RWPE2 (cell line): ENCODE results near the gene C5.

Experiments used
- ATAC-seq: fragments of 200-7000 bp; cut with Tn5 transposase; 3 replicates; pipeline ENCODE4 v1.9.1; 2021; ENCODE audit warnings: low read depth
- DNase-seq: peaks from one replicate; pipeline ENCODE4 v3.0.0-alpha.2; 2020; ENCODE audit warnings: low spot score
- H3K27ac ChIP-seq: fragments of 450-650 bp; 2 replicates; pipeline ENCODE4 v1.5.1; 2017; ENCODE audit warnings: mild to moderate bottlenecking; ENCODE audit not compliant: poor library complexity, severe bottlenecking
- H3K27me3 ChIP-seq: fragments of 250-450 bp; sonication (Bioruptor Pico); 2 replicates; pipeline ENCODE4 v1.5.1; 2021; ENCODE audit warnings: mild to moderate bottlenecking, moderate library complexity; ENCODE audit not compliant: insufficient read depth, poor library complexity, severe bottlenecking
- H3K36me3 ChIP-seq: fragments of 250-450 bp; sonication (Bioruptor Pico); 2 replicates; pipeline ENCODE4 v1.5.1; 2020; ENCODE audit warnings: low read depth, mild to moderate bottlenecking, moderate library complexity
- H3K4me1 ChIP-seq: fragments of 250-450 bp; sonication (Bioruptor Pico); 2 replicates; pipeline ENCODE4 v1.5.1; 2021; ENCODE audit warnings: mild to moderate bottlenecking, moderate library complexity; ENCODE audit not compliant: insufficient read depth, poor library complexity, severe bottlenecking
- H3K4me3 ChIP-seq: fragments of 250-450 bp; sonication (Bioruptor Pico); 2 replicates; pipeline ENCODE4 v1.5.1; 2021; ENCODE audit warnings: mild to moderate bottlenecking, moderate library complexity; ENCODE audit not compliant: severe bottlenecking
- H3K9me3 ChIP-seq: fragments of 250-450 bp; sonication (Bioruptor Pico); 2 replicates; pipeline ENCODE4 v1.5.1; 2021; ENCODE audit warnings: mild to moderate bottlenecking, moderate library complexity; ENCODE audit not compliant: severe bottlenecking
- CTCF ChIP-seq: fragments of 450-650 bp; IDR thresholded peaks from one replicate; pipeline ENCODE4 v1.5.1; 2017; ENCODE audit warnings: mild to moderate bottlenecking, moderate library complexity; ENCODE audit not compliant: poor library complexity, severe bottlenecking

Gene C5

GRCh38 chr9:120996409-120996808, 53.7 kb downstream of the C5 start:
- H3K27ac ChIP-seq = no peak overlapping the region
- H3K4me1 ChIP-seq = no peaks in the 10 kb centered on the region
- ATAC-seq (no peak), DNase-seq (no peak)
- H3K27me3 ChIP-seq = peaks cover 2% of the 10 kb centered on the region
- TF ChIP-seq CTCF = no peak
- no peak overlapping the region for H3K4me3 ChIP-seq
- H3K9me3 ChIP-seq = no peaks in the 10 kb centered on the region
- H3K36me3 ChIP-seq = no peaks in the 10 kb centered on the region

GRCh38 chr9:120989065-120989464, 61.0 kb downstream of the C5 start:
- ATAC-seq (no peak), DNase-seq (no peak)
- H3K36me3 ChIP-seq = no peaks in the 10 kb centered on the region
- H3K4me1 ChIP-seq = no peaks in the 10 kb centered on the region
- H3K4me3 ChIP-seq = no peak overlapping the region
- no peaks in the 10 kb centered on the region for H3K9me3 ChIP-seq
- H3K27ac ChIP-seq = no peak overlapping the region
- peaks cover 2% of the 10 kb centered on the region for H3K27me3 ChIP-seq
- no peak for TF ChIP-seq CTCF

- Histone ChIP-seq H3K4me1 (no peaks in the 10 kb centered on the region), H3K9me3 (no peaks in the 10 kb centered on the region), H3K27me3 (no peaks in the 10 kb centered on the region), H3K36me3 (no peaks in the 10 kb centered on the region), H3K27ac (no peak overlapping the region), H3K4me3 (no peak overlapping the region)
- no peak for DNase-seq
- TF ChIP-seq CTCF = peak; percentile 88
- ATAC-seq = peak; percentile 88
Measured at GRCh38 chr9:120985819-120986222, 64.3 kb downstream of the C5 start.

GRCh38 chr9:120983259-120983837, 66.7 kb downstream of the C5 start:
- no peaks in the 10 kb centered on the region for H3K36me3 ChIP-seq
- no peaks in the 10 kb centered on the region for H3K9me3 ChIP-seq
- no peaks in the 10 kb centered on the region for H3K27me3 ChIP-seq
- no peak for ATAC-seq
- no peak overlapping the region for H3K4me3 ChIP-seq
- DNase-seq = no peak
- H3K4me1 ChIP-seq = no peaks in the 10 kb centered on the region
- no peak overlapping the region for H3K27ac ChIP-seq
- TF ChIP-seq CTCF = no peak

GRCh38 chr9:120982836-120983235, 67.2 kb downstream of the C5 start:
- DNase-seq (no peak), ATAC-seq (no peak)
- TF ChIP-seq CTCF = no peak
- Histone ChIP-seq H3K36me3 (no peaks in the 10 kb centered on the region), H3K9me3 (no peaks in the 10 kb centered on the region), H3K4me3 (no peak overlapping the region), H3K4me1 (no peaks in the 10 kb centered on the region), H3K27ac (no peak overlapping the region), H3K27me3 (no peaks in the 10 kb centered on the region)
